HepG2 (cell line): ENCODE data around the gene DTYMK. TPM values are rescaled to one million over a fixed set of nuclear protein-coding genes. Genes with fewer than 3 reads are reported as not detected.
"Not testable (repeated sequence)": the region's sequence is repeated elsewhere in the genome, so short reads cannot be mapped to it uniquely, and the experiment has no call there.

Experiments
- ATAC-seq: fragments of 200-7000 bp; cut with Tn5 transposase; 3 replicates; pipeline ENCODE4 v1.9.1; 2020; ENCODE audit warnings: mild to moderate bottlenecking, moderate library complexity
- BruUV-seq: library from RNA; stranded (reverse); fragments of 400-500 nt; replicated peaks from 2 replicates; lab custom pipeline; 2021; lab: Mats Ljungman, UMichigan
- CTCF ChIA-PET: fragments of 300-600 bp; formaldehyde crosslinking; extraction: SDS; loops from one replicate; lab custom pipeline; 2021; ENCODE audit warnings: low total read pairs, inconsistent platforms, low intra/inter-chr PET ratio; lab: Yijun Ruan, JAX
- POLR2A ChIA-PET: fragments of 350-600 bp; sonication (Branson Sonifier 250); formaldehyde crosslinking; loops from one replicate; lab custom pipeline; 2020; ENCODE audit warnings: antibody characterized with exemption, inconsistent platforms; lab: Yijun Ruan, JAX
- DNase-seq: peaks from one replicate; pipeline ENCODE4 v3.0.0-alpha.2; 2015; ENCODE audit warnings: low spot score
- FAIRE-seq: peaks from 3 replicates; lab custom pipeline; 2011; peaks lifted over from hg19 to GRCh38; lab: Jason Lieb, UNC
- H2AFZ ChIP-seq: one replicate; pipeline ENCODE4 v1.6.1; 2011; ENCODE audit warnings: low read length, inconsistent platforms
- H3K27ac ChIP-seq: fragments of 300-600 bp; 3 replicates; pipeline ENCODE4 v1.8.0; 2011; ENCODE audit warnings: mixed run types, mild to moderate bottlenecking, mixed read lengths, low read length, inconsistent platforms; ENCODE audit not compliant: insufficient read depth; ENCODE audit errors: extremely low read length
- H3K27me3 ChIP-seq, 2 experiments: fragments of 200-600 bp in 1 of 2; 2 replicates in 1 of 2; 3 replicates in 1 of 2; pipeline versions ENCODE4 v1.6.0 to v1.8.0; 2011; ENCODE audit warnings: low read length in 2 of 2, mild to moderate bottlenecking in 2 of 2, moderate library complexity in 2 of 2, inconsistent platforms in 1 of 2; ENCODE audit not compliant: insufficient read depth in 2 of 2, control insufficient read depth in 1 of 2
- H3K36me3 ChIP-seq, 2 experiments: fragments of 200-600 bp in 1 of 2; replicated peaks in 1 of 2; 2 replicates in 1 of 2; 3 replicates in 1 of 2; pipeline versions ENCODE4 v1.5.1 to v1.8.0; 2011; ENCODE audit warnings: low read length in 2 of 2, inconsistent platforms in 1 of 2; ENCODE audit not compliant: insufficient read depth in 2 of 2, control insufficient read depth in 1 of 2
- H3K4me1 ChIP-seq: 2 replicates; pipeline ENCODE4 v1.5.1; 2012; ENCODE audit warnings: low read length, inconsistent platforms; ENCODE audit not compliant: insufficient read depth
- H3K4me2 ChIP-seq: 2 replicates; pipeline ENCODE4 v1.6.0; 2011; ENCODE audit warnings: low read depth, low read length, inconsistent platforms
- H3K4me3 ChIP-seq, 3 experiments: fragments of 200-600 bp in 1 of 3; sonication (generic), shearing (Covaris generic) in 1 of 3; replicated peaks in 1 of 3; 2 replicates each; pipeline ENCODE4 v1.5.1; 2011 to 2016; ENCODE audit warnings: low read length in 3 of 3, inconsistent platforms in 2 of 3, low read depth in 2 of 3, mild to moderate bottlenecking in 2 of 3, control low read depth in 1 of 3, mixed read lengths in 1 of 3; ENCODE audit not compliant: insufficient read depth in 1 of 3
- H3K79me2 ChIP-seq: one replicate; pipeline ENCODE4 v1.6.1; 2011; ENCODE audit warnings: low read length, inconsistent platforms; ENCODE audit not compliant: insufficient read depth
- H3K9ac ChIP-seq: 2 replicates; pipeline ENCODE4 v1.6.0; 2011; ENCODE audit warnings: mild to moderate bottlenecking, low read depth, low read length, inconsistent platforms; ENCODE audit not compliant: insufficient read depth
- H3K9me3 ChIP-seq: 2 replicates; pipeline ENCODE4 v1.5.1; 2012; ENCODE audit warnings: mild to moderate bottlenecking, low read length
- H4K20me1 ChIP-seq: 2 replicates; pipeline ENCODE4 v1.6.0; 2011; ENCODE audit warnings: inconsistent platforms, mild to moderate bottlenecking, low read length, moderate library complexity; ENCODE audit not compliant: insufficient read depth
- LCORL ChIP-seq, 2 experiments: fragments of 450-650 bp in 1 of 2; sonication (generic) in 1 of 2; formaldehyde crosslinking in 1 of 2; IDR thresholded peaks; 2 replicates each; pipeline versions ENCODE4 v1.5.0 to v1.6.1; 2017 to 2020; ENCODE audit warnings: antibody characterized with exemption in 1 of 2, missing genetic modification reagents in 1 of 2
- STAG1 ChIP-seq: sonication (generic); formaldehyde crosslinking; IDR thresholded peaks from 2 replicates; pipeline ENCODE4 v1.4.0; 2020; ENCODE audit warnings: missing genetic modification reagents
- ZBTB1 ChIP-seq: sonication (generic); formaldehyde crosslinking; IDR thresholded peaks from 2 replicates; pipeline ENCODE4 v1.4.0; 2020; ENCODE audit warnings: missing genetic modification reagents, borderline replicate concordance
- ZNF382 ChIP-seq: sonication (generic); formaldehyde crosslinking; IDR thresholded peaks from 2 replicates; pipeline ENCODE4 v1.5.0; 2020; ENCODE audit warnings: missing genetic modification reagents, mild to moderate bottlenecking, borderline replicate concordance
- ZNF430 ChIP-seq: sonication (generic); formaldehyde crosslinking; IDR thresholded peaks from 2 replicates; pipeline ENCODE4 v1.9.0; 2021; ENCODE audit warnings: mild to moderate bottlenecking, missing genetic modification reagents
- ZNF644 ChIP-seq: IDR thresholded peaks from 2 replicates; pipeline ENCODE4 v1.6.1; 2016; ENCODE audit warnings: low read depth
- ZNF766 ChIP-seq: sonication (generic); formaldehyde crosslinking; IDR thresholded peaks from 2 replicates; pipeline ENCODE4 v1.5.0; 2020; ENCODE audit warnings: missing genetic modification reagents, borderline replicate concordance
- WGBS: methylation state at CpG from one replicate; pipeline ENCODE4 v1.1.6; 2017; ENCODE audit warnings: low lambda C conversion rate; 5-methylcytosine and 5-hydroxymethylcytosine counted together
- in situ Hi-C: cut with HindIII; loops from 2 replicates; pipeline ENCODE4 v1.10.0; 2017; ENCODE audit warnings: low pct_unique_long_range_greater_than_20kb; ENCODE audit not compliant: extremely low pct_ligation_motif_present
- intact Hi-C: fragments of 100-400 bp; cut with micrococcal nuclease; formaldehyde crosslinking; loops from one replicate; pipeline ENCODE4 v1.10.0; 2022; ENCODE audit not compliant: unreplicated experiment
- polyA plus RNA-seq, 8 experiments: library from polyadenylated mRNA; depleted of rRNA in 3 of 8; stranded (reverse) in 7 of 8; unstranded in 1 of 8; fragments of >200 nt; fragmentation: Illumina TruSeq in 4 of 8; extraction: Trizol in 4 of 8; gene quantifications; 2 replicates each; pipeline versions ENCODE4 v1.2.1 to v1.2.3, GENCODE V29; 2011 to 2016; ENCODE audit warnings: low read depth in 4 of 8, missing spikeins in 1 of 8, mixed read lengths in 1 of 8; ENCODE audit not compliant: insufficient read depth in 1 of 8
- total RNA-seq, 5 experiments: library from RNA; depleted of rRNA; stranded (reverse); fragments of >200 nt; fragmentation: Illumina TruSeq; extraction: Trizol; gene quantifications; 2 replicates each; pipeline ENCODE4 v1.2.3, GENCODE V29; 2016; ENCODE audit warnings: low read depth in 1 of 5
- TF ChIP-seq, protein P1 (sequence below): sonication (generic); formaldehyde crosslinking; IDR thresholded peaks from 2 replicates; pipeline ENCODE4 v1.4.0; 2020; ENCODE audit warnings: missing genetic modification reagents
- TF ChIP-seq, protein P2 (sequence below): sonication (generic); formaldehyde crosslinking; IDR thresholded peaks from 2 replicates; pipeline ENCODE4 v1.4.0; 2020; ENCODE audit warnings: missing genetic modification reagents, mild to moderate bottlenecking, borderline replicate concordance

DTYMK gene
- total and polyA plus RNA-seq, 2 of the 13 experiments (the other 11 are each of a cell fraction or from before 2014, with no cell fraction given), result 57.5 to 134 TPM

DNA sequence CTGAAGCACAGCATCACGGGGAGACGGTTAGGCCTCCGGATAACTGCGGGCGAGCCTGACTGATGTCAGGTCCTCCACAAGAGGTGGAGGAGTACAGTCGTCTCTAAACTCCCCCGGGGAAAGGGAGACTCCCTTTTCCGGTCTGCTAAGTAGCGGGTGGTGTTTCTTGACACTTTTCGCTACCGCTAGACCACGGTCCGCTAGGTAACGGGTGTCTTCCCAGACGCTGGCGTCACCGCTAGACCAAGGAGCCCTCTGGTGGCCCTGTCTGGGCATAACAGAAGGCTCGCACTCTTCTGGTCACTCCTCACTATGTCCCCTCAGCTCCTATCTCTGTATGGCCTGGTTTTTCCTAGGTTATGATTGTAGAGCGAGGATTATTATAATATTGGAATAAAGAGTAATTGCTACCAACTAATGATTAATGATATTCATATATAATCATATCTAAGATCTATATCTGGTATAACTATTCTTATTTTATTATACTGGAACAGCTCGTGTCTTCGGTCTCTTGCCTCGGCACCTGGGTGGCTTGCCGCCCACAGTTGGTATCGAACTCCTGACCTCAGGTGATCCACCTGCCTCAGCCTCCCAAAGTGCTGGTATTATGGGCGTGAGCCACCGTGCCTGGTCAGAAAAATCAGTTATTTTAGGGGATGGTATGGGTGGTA lies 46.0 kb upstream of the DTYMK start:
- intact Hi-C loops, H3K79me2 ChIP-seq, H2AFZ ChIP-seq, H3K27me3 ChIP-seq, H4K20me1 ChIP-seq, BruUV-seq: not testable (repeated sequence)
- peaks cover 28% of the 10 kb centered on the region for H3K4me1 ChIP-seq
- in situ Hi-C loops, result loop anchor here (10.0 kb wide), 1 partner anchor 142 kb away; no protein-coding TSS in a partner anchor
- TF ChIP-seq, protein P1, sequence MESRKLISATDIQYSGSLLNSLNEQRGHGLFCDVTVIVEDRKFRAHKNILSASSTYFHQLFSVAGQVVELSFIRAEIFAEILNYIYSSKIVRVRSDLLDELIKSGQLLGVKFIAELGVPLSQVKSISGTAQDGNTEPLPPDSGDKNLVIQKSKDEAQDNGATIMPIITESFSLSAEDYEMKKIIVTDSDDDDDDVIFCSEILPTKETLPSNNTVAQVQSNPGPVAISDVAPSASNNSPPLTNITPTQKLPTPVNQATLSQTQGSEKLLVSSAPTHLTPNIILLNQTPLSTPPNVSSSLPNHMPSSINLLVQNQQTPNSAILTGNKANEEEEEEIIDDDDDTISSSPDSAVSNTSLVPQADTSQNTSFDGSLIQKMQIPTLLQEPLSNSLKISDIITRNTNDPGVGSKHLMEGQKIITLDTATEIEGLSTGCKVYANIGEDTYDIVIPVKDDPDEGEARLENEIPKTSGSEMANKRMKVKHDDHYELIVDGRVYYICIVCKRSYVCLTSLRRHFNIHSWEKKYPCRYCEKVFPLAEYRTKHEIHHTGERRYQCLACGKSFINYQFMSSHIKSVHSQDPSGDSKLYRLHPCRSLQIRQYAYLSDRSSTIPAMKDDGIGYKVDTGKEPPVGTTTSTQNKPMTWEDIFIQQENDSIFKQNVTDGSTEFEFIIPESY (CRISPR knock-in tag), result peak; percentile 55; the same call in 1 of the 2 replicates
- TF ChIP-seq STAG1 (CRISPR knock-in tag), result peak; percentile 52
- TF ChIP-seq, all 625 proteins: peak for 2; not testable (repeated sequence) for 623
- POLR2A ChIA-PET, result interaction anchor here (4.0 to 6.5 kb wide), 3 partner anchors 32 to 77 kb away, joined by 25 to 113 read pairs (median 77); partner anchors contain the start of genes GAL3ST2, ING5 and NEU4
- H3K9ac ChIP-seq, CTCF ChIA-PET, H3K9me3 ChIP-seq, H3K27ac ChIP-seq, ATAC-seq, FAIRE-seq, DNase-seq, H3K36me3 ChIP-seq, H3K4me3 ChIP-seq: not testable (repeated sequence)
- 44% methylated on average over 20 of the region's 26 CpGs for WGBS
- 0 out of 2 replicates have a peak overlapping the region, but pooled peaks have one; percentile 20 for H3K4me2 ChIP-seq

DNA sequence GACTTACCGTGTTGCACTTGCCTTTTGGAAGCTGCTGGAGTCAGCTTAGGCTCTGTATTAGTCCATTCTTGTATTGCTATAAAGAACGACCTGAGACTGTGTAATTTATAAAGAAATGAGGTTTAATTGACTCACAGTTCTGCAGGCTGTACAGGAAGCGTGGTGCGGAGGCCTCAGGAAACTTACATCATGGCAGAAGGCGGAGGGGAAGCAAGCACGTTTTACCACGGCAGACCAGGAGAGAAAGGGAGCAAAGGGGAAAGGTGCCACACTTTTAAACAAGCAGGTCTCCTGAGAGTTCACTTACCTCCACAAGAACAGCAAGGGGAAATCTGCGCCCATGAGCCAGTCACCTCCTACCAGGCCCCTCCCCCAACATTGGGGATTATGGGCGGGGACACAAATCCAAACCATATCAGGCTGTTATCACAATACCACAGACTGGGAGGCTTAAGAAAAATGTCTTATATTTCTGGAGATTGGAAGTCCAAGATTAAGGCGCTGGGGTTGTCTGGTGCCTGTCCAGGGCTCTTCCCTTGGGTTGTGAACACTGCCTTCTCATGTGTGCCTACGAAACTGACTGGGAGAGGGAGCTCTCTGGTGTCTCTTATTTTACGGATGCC lies 44.2 kb upstream of the DTYMK start:
- Histone ChIP-seq H3K27me3 (no peaks in the 10 kb centered on the region; a peak in 1 of 5 replicates), H3K9me3 (no peaks in the 10 kb centered on the region), H4K20me1 (no peaks in the 10 kb centered on the region), H3K27ac (no peak overlapping the region), H3K4me1 (peaks cover 14% of the 10 kb centered on the region), H3K4me2 (no peak overlapping the region), H3K9ac (no peak overlapping the region), H3K36me3 (peaks cover 0 to 1% of the 10 kb centered on the region in 2 experiments; a peak in 1 of 5 replicates), H3K4me3 (no peak overlapping the region), H2AFZ (no peak overlapping the region), H3K79me2 (peaks cover 3% of the 10 kb centered on the region)
- in situ Hi-C loops (loop anchor here (10.0 kb wide), 1 partner anchor 144 kb away; no protein-coding TSS in a partner anchor), intact Hi-C loops (no loop called here)
- ChIA-PET CTCF (no interaction called here), POLR2A (interaction anchor here (0.9 to 1.4 kb wide), 3 partner anchors 13 to 44 kb away, joined by 3 to 4 read pairs (median 3); partner anchors contain the start of genes DTYMK and ING5)
- 86% methylated on average over 12 of the region's 12 CpGs for WGBS
- no TSS peak for BruUV-seq
- no peak for ATAC-seq
- FAIRE-seq, result no peak
- no peak for DNase-seq
- TF ChIP-seq, protein P2, sequence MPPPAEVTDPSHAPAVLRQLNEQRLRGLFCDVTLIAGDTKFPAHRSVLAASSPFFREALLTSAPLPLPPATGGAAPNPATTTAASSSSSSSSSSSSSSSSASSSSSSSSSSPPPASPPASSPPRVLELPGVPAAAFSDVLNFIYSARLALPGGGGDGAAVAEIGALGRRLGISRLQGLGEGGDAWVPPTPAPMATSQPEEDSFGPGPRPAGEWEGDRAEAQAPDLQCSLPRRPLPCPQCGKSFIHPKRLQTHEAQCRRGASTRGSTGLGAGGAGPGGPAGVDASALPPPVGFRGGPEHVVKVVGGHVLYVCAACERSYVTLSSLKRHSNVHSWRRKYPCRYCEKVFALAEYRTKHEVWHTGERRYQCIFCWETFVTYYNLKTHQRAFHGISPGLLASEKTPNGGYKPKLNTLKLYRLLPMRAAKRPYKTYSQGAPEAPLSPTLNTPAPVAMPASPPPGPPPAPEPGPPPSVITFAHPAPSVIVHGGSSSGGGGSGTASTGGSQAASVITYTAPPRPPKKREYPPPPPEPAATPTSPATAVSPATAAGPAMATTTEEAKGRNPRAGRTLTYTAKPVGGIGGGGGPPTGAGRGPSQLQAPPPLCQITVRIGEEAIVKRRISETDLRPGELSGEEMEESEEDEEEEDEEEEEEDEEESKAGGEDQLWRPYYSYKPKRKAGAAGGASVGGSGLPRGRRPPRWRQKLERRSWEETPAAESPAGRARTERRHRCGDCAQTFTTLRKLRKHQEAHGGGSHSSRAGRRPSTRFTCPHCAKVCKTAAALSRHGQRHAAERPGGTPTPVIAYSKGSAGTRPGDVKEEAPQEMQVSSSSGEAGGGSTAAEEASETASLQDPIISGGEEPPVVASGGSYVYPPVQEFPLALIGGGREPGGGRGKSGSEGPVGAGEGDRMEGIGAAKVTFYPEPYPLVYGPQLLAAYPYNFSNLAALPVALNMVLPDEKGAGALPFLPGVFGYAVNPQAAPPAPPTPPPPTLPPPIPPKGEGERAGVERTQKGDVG (CRISPR knock-in tag), result no peak
- TF ChIP-seq ZNF430 (CRISPR knock-in tag) (no peak), ZBTB1 (CRISPR knock-in tag) (no peak), ZNF644 (CRISPR knock-in tag) (no peak), LCORL (IDR thresholded peaks at IDR 0.05) (no peak), LCORL (CRISPR knock-in tag; IDR thresholded peaks at IDR 0.05) (no peak), ZNF766 (no peak), ZNF382 (no peak)
